G401 (cell line): ENCODE data around the gene PLEKHG4B. TPM values are rescaled to one million over a fixed set of nuclear protein-coding genes. Genes with fewer than 3 reads are reported as not detected.

Source experiments
- DNase-seq: peaks from one replicate; pipeline ENCODE4 v3.0.0-alpha.2; 2015; ENCODE audit warnings: low spot score
- in situ Hi-C: cut with HindIII; loops from 2 replicates; pipeline ENCODE4 v1.10.0; 2016; ENCODE audit warnings: low sequenced_read_pairs, mixed read lengths
- total RNA-seq: library from RNA; depleted of rRNA; stranded (reverse); fragments of >200 nt; shearing (Covaris generic); gene quantifications from 2 replicates; pipeline ENCODE4 v1.2.3, GENCODE V29; 2014

PLEKHG4B gene
- total RNA-seq, 1 experiment from 2014 or later: 4.5 TPM

DNA sequence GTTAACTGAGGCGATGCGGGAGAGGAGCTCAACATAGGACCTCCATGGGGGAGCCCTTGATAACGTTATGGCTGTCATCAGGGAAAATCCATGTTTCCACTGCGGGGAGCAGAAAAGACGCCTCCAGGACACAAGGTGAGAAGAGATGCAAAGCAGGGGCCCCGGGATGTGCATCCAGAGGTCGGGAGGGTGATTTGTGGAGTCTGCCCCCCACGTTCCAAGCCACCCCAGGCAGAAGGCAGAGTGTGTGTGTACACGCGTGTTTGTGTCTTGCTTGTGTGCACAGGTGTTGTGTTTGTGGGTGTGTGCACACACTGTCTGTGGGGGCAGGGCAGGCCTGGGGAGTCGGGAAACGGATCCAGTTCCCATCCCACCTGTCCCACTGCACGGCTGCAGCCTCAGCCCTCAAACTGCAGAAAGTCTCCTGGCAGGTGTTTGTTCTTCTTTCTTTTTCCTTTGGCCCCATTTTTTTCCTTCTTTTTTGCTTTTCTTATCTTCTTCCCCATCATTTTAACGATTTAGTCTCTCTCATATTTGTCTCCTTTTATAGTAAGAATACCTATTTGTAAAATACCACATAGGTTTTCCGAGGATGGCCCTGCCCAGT is 17.4 kb upstream of the PLEKHG4B start:
- DNase-seq: no peak

DNA sequence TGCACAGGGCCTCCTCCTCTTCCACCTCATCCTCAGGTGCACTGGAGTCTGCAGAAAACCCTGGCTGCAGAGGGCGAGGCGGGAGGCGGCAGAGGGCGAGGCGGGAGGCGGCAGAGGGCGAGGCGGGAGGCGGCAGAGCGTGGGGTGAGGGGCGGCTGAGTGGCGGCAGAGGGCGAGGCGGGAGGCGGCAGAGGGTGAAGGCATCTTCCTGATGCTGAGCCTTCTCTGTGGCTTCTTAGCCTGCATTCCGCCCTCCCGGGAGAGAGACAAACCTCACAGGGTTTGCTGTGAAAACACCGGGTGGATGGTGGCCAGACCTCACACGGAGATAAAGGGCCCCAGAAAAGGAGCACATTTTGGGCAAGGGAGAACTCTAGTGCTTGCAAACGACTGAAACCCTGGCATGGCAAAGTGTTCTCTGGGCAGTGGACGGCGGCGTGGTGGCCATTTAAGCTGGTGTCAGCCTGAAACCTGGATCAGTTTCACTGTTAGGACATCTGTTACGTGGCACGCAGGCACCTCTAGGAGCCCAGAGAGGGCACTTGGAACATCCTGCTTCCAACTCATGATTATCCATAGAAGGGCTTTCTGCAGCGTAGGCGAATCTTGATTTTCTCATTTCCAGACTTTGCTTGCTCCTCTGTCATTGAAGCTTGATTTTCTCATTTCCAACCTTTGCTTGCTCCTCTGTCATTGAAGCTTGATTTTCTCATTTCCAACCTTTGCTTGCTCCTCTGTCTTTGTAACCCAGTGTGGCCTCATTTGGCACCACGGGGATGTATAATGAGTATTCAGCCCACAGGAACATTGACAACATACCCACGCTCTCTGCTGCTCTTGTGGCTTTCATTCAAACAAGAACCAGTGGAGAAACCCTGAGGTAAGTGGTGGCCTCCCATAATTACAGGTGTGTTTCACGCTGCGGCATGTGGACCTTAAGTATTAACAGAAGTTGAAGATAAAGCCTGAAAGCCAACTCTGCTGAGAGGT is 16.3 kb upstream of the PLEKHG4B start:
- DNase-seq: no peak
- in situ Hi-C loops: no loop called here

More for the DNA sequence above, 17.4 kb upstream of the PLEKHG4B start:
- in situ Hi-C loops: no loop called here

DNA sequence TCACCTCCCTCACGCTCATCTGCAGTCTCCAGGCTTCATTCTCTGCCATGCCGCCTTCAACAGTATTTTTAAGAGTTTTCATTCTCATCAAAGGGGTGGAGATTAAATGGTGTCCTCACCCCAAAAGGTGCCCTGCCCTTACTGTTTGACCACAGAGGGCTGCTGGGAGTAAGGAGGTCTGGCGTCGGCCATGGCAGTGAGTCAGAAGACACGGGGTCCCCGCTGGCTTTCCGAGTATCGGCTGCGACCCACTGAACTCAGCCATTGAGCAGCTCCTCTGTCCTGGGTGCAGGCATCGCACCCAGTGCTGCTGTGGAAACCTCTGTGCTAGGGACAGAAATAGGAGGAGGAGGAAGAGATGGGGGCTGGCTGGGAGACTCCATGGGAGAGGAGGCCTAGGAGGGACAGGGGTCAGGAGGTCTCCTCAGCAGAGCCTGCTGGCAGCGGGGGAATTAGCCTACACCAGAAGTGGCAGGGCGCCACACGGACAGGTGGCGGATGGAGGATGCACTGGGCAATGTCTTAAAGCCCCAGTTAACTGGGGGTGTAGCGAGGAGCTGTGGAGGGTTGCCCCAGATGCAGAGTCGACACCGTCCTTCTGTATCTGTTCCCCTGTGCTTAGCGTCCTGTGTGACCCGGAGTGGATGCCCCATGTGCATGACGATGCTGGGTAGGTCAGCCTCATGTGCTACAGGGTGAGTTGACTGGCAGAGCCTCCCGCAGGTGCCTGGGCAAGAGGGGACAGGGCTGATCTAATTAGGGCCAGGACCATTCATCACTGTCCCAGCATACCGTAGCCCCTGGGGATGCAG is 15.4 kb upstream of the PLEKHG4B start:
- no peak for DNase-seq
- in situ Hi-C loops: no loop called here

DNA sequence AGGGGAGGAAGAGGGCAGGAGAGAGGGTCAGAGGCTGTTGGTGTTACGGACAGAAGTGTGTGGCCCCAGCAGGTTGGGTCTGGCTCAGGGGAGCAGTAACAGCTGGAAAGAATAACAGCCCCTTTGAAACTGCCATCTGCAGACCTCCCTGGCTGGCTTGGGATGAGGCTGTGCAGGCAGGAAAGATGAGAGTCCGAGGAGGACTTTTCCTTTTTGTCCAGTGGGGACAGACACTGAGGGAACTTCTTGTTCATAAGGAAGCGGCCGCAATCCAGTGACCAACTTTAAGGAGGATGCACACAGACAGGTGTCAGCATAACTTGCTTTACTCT is 14.8 kb upstream of the PLEKHG4B start:
- in situ Hi-C loops: no loop called here
- no peak for DNase-seq

DNA sequence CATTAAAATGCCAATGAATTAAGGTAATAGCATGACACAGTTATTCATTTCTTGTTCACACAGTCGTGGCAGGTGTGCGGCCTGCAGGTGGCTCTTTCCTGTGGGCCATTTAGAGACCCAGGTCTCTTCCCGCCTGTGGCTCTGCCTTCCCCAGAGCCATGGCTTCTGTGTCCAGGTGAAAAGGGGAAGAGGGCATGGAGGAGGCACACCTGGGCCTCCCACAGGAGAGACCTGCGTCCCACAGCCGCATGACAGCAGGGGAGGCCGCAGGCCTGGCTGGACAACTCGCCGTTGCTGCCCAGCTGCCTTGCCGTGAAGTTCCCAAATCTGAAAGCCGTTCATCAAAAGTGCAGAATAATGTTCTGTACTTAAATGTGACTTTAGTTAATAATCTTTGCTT is 14.4 kb upstream of the PLEKHG4B start:
- in situ Hi-C loops: no loop called here
- DNase-seq: no peak

DNA sequence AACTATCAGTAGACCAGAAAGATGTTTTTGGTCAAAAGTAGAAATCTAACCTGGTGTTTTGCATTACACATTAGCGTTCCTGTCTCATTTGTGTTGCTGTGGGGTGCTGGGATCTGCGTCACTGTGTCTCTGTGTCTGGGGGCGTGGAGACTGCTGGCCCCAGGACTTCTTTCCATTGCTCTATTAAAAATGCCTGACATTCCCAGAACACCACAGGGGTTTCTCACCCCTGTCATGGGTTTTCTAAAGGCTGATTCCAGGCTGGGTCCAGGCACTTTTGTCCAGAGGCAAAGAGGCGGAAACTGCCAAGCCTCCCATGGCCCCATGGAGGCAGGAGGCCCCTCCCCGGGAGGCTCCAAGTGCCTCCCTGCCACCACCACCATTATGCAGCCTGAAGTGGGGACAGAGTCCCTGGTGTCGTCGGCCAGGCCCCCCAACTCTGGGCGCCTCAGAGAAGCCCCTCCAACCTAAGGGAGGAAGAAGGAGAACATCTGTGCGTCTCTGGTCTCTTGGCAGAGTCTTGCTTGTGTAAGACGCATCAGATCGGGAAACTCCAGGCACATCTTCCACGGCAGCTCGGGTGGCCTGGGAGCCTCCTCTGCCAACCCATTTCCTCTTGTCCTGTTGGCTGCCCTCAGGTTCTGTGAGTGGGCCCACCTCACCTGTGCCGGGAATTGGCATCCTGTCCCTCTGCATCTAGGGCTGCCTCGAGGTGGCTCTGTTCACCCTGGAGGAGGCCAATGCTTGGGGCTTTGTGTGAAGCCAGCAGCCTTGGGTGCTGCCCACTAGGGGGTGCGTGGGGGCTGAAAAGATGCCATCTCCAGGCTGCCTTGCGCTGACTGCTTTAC is 13.8 kb upstream of the PLEKHG4B start:
- no peak for DNase-seq
- in situ Hi-C loops: no loop called here

DNA sequence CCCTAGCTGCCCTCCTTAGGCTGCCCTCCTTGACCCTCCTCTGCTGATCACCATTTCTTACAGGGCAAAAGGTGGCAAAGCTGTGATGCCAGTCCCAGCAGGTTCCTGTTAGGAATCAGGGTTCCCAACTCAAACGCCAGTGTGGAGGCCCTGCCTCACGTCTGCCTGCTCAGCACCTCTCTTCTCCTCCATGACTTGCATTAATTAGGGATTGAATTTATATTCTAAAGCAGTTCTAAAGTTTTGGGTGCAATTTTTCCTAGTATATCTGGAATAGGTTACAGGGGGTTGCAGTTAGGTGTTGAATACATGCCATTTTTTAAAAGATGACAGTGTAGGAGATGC is 13.2 kb upstream of the PLEKHG4B start:
- no peak for DNase-seq
- in situ Hi-C loops: no loop called here

DNA sequence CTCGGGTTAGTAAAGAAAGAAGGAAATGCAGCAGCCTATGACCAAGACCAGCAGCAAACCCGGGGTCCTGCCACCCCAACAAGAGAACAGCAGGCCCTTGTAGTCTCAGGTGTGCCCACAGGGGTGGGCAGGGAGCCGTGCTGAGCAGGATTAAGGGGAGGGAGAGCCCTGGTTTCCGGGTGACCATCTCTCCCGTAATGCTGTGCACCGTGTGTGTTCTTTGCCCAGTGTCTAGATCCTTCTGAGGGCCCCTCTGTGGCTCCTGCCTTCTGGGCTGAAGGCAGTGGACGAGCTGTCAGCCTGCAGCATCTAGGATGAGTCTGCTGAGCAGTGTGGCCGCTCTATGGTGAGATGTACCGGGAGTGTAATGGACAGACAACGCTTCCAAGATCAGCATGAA is 12.7 kb upstream of the PLEKHG4B start:
- in situ Hi-C loops: no loop called here

DNA sequence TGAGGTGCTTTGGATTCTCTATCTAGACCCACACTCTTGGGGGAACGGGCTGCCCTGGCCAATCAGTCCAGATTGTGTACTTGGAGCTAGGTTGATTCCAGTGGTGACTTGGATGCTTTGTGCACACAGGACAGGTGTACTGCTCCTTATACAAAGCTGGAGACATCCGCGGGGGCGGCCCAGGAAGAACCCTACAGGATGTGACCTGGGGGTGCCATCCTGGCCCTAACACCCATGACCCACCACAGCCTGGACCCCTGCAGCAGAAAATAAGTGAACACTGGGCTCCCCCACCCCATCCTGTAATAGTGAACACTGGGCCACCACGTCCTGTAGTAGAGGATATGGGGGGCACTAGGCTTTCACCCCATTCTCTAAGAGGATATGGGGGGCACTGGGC is 12.1 kb upstream of the PLEKHG4B start:
- in situ Hi-C loops: no loop called here
- no peak for DNase-seq

More for the DNA sequence above, 12.7 kb upstream of the PLEKHG4B start:
- no peak for DNase-seq

DNA sequence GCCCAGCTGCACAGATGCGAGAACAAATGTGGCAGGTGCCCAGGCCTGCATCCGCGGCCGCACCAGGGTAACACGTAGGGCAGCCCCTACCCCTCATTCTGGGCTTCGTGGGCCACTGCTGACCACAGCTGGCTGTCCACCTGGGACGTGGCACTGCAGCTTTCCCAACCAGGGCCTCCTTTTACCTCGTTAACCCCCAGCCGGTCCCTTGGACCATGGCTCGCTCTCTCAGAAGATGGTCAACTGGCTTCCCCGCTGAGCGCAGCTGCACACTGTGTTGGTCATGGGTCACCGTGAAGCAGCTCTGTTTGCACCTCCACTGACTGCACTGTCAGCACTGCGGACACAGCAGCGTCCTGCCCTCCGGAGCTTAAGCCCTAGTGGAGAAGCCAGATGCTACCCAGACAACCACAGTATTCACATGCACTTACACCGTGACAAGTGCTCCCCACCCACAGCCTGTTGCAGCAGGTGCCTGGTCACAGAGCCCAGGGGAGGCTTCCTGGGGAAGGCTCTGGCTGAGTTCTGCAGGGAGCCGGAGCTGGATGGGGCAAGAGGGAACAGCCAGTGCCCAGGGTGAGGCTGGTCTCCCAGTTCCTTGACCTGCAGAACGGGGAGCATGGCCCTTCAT is 10.5 kb upstream of the PLEKHG4B start:
- no peak for DNase-seq
- in situ Hi-C loops: no loop called here

DNA sequence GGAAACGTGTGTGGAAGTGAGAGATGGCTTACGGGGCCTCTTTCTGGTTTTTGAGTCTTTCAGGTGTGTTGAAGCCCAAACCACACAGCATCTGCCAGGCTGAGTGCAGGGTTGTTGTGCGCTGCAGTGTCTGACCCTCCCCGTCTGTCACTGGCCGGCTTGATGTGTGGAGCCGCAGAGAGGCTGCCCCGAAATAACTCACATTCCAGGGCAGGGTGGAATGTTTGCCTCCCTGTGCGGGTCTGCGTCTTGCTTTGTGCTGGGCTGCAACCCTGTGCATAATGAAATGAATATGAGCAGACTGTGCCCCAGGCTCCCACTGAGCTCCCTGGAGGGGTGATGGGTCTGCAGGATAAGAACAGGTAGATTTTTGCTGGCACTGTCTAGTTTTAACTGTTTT is 9.9 kb upstream of the PLEKHG4B start:
- DNase-seq: no peak
- in situ Hi-C loops: no loop called here

DNA sequence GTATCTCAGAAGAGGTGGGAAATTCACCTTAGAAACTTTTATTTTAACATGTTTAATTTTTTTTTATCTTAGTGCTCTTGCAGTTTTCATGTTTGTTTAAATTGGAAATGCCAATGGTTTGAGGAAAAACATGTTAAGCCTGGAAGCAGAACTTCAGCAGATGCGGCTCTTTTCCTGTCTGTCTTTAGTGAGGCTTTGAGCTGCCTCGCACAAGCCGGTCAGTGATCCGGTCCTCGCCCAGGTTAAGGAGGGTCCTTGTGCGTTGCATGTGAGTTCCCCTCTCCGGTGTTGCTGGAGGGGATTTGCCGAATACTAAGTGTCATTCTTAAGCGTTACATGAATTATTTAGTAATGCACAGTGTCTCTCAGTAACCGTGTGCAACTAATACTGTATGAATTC is 9.4 kb upstream of the PLEKHG4B start:
- in situ Hi-C loops: no loop called here
- DNase-seq: no peak

DNA sequence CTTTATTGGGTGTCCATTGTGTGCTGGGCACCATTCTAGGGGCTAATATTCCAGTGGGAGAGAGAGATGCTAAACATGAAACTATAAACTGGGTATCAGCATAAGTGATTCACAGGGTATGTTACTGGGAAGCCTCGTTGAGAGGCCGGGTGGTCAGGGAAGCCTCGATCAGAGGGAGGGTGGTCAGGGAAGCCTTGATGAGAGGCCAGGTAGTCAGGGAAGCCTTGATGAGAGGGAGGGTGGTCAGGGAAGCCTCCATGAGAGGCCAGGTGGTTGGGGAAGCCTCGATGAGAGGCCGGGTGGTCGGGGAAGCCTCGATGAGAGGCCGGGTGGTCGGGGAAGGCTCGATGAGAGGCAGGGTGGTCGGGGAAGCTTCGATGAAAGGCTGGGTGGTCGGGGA is 8.9 kb upstream of the PLEKHG4B start:
- DNase-seq: no peak
- in situ Hi-C loops: no loop called here

DNA sequence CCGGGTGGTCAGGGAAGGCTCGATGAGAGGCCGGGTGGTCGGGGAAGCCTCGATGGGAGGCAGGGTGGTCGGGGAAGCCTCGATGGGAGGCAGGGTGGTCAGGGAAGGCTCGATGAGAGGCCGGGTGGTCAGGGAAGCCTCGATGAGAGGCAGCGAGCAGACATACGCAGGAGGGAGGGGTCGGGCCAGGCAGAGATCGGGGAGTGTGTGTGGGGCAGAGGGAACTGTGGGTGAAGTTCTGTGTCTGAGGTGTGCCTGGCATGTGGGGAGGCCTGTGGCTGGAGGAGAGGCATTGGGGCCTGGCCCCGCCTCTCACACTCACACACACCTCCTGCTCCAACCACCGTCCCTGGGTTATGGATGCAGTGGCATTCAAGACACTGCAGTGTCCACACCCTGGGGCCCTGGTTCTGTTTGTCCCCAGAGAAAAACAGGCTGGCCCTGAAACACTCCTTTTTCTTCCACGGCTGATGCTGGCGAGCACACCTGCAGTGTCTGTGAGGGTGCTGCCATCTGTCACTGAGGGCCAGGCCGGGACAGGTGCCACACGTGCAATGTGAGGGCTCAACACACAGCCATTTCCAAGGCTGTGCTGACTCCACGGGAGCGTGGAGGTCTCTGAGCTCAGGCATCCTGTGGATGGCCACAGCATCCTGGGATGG is 6.5 kb upstream of the PLEKHG4B start:
- DNase-seq: no peak
- in situ Hi-C loops: no loop called here

DNA sequence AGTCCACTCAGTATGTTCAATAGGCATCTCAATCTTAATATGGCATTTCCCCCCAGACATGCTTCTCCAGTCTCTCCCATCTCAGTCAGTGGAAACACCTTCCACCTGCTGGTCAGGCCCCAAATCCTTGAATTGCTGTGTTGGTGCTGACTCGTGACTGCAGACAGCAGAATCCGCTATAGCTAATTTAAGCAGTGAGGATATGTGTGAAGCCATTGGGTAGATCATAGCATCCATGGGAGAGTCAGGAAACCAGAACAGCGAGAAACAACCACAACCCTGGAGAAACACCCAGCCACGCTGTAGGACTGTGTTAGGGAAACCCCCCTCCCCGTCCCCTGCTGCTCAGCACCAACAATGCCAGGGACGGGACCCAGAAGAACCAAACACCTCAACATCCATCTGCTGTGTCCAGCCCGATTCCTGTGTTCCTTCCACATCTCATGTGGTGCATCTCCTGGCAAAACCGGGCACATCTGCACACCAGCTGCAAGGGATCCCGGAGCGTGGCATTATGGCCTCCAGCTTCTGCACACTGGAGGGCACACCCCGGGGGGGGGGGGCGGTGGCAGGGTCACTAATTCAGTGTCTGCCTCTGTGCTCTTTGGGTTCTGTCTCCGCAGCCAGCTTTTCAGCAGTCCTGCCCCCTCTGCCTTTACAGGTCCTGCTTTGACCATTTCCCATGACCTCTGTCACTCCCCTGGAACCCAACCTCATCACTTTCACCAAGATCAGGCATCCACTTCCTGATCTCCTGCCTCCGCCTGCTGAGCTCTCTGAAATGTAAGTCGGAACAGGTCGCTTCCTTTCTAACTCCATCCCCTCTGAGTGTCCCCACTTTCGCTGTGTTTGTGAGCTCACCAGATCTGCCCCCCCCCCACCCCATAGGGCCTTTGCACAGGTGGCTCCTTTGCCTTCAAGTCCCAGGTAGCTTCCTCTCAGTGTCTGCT is 2.4 kb upstream of the PLEKHG4B start:
- in situ Hi-C loops: no loop called here
- DNase-seq: no peak

DNA sequence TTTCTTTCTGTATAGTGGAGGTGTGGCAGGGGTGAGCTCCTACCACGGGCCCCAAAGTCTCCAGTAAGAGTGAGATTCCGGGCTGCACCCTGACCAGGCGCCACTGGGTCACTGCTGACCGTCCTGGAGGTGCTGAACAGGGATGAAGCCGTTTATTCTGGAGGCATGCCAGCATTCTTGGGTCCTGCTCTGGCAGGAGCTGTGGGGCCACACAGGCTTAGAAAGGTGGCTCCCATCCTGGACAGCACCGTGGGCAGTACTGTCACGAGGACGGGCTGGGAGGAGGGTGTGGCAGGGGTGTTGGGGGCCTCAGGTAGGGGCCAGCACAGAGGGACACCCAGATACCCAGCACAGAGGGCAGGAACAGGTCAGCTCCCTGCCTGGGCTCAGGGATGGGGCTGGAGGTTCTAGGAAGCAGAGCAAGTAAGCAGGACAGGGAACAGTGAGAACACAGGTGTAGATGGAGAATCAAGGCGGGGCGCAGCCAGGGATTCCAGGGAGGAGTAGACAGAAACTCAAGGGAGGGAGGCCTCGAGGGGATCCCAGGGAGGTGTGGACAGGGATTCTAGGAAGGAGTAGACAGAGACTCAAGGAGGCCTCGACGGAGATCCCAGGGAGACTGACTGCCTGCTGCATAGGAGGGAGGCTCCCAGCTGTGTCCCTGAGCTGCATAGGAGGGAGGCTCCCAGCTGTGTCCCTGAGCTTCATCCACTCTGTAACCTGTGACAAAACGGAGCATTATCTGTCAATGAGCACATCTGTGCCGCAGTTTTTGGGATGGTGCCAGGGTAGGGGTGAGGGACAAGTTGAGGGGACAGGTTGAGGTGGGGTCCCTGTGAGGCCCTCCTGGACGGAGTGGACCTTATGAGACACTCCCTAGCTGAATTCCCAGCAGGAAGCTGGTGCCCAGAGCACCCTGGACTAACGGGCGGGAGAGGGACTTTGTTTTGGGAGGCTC is 1.1 kb upstream of the PLEKHG4B start:
- no peak for DNase-seq
- in situ Hi-C loops: no loop called here
